Myocyte (in vitro differentiated cells): ENCODE results near the gene NCOA4. TPM values are rescaled to one million over a fixed set of nuclear protein-coding genes. Genes with fewer than 3 reads are reported as not detected.
"Not testable (repeated sequence)": the region's sequence is repeated elsewhere in the genome, so short reads cannot be mapped to it uniquely, and the experiment has no call there.

Experiments used
- DNase-seq: peaks from one replicate; pipeline ENCODE4 v3.0.0-alpha.2; 2012; ENCODE audit warnings: low read depth
- total RNA-seq: library from RNA; depleted of rRNA; stranded (reverse); fragments of >200 nt; gene quantifications from 2 replicates; pipeline ENCODE4 v1.2.3, GENCODE V29; 2014

NCOA4 gene
- total RNA-seq, 1 donor from 2014 or later = 181 TPM

DNA sequence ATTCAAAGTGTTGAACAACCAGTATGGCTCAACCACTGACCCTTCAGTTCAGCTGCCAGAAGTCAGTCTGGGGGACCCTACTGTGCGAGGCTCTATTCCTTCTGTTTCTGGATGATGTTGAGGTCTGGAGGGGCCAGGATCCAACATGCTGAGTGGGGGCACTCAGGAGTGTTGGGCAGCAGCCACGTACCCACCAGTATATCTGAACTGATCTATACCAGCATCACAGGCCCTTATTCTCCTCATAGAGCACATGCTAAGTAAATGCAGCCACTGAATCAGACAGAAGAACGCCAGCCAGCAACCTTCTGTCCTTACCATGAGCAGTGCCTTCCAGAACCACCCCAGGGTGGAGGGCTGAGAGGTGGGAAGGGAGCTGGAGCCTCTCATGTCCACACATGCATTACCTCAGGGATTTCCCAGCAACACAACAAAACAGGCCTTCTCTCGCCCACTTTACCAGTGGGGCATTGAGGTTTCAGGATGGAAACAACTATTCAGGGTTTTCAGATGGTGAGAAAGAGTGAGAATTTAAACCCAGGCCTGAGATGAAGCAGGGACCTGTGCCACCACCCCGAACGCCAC lies 22.5 kb upstream of the NCOA4 start:
- no peak for DNase-seq

DNA sequence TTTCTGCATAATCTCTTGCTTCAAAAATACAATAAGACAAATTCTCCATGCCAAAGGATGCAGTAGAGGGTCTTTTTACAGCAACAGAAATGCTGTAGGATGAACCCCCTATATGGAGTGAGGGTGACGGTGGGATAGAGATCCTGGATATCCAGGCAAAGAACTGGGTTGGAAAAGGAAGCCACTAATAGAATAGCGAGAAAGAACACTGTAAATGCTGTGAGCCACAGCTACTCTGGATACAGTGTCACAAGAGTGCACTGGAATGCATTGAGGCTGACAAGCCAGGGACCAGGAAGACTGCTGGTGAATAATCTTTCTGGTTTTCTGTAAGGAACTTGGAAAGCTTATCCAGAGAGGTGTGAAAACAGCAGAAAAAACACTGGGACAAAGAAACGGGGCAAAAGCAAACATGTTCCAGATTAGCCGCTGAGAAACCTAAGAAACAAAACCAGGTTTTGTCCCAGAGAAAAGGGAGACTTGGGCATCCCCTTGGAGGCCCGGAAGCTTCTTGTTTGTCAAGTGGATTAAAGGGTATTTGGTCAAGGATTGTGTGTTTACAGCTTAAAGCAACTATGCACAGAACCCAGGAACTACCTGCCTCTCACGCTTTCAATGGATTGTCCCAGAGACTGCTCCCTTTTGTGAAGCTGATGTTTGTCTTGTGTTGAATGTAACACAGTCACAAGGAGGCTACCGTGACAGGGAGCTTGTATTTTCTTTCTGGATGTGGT lies 21.8 kb upstream of the NCOA4 start:
- no peak for DNase-seq

DNA sequence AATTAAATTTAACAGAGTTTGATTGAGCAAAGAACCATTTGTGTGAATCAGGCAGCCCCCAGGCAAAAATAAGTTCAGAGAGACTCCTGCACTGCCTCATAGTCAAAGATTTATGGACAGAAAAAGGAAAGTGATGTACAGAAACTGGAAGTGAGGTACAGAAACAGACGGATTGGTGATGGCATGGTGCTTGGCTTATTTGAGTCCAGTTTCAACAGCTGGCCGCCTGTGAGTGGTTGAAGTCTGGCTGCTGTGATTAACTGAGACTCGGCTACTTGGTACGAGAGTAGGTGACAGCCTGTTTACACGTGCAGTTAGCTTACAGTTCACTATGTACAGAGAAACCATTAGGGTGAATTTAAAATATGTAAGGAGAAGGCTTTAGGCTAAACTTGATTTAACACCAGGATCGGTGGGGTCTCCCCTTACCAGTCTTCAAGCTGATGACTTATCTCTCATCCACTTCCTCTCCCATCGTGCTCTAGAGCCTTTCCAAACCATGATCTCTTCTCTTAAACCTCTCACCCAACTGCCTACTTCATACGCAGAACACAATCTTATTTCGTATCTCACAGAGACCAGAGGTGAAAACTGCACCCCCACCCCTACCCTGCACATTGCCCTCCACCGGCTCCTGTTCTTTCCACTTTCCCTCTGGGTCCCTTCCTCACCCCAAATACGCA lies 20.7 kb upstream of the NCOA4 start:
- peak; percentile 58 for DNase-seq

DNA sequence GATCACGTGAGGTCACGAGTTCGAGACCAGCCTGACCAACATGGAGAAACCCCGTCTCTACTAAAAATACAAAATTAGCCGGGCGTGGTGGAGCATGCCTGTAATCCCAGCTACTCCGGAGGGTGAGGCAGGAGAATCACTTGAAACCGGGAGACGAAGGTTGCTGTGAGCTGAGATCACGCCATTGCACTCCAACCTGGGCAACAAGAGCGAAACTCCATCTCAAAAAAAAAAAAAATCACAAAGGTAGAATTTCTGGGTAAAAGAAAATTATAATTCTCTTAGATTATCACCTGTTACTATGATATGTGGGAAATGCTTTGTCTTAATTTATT lies 19.0 kb upstream of the NCOA4 start:
- DNase-seq = not testable (repeated sequence)

DNA sequence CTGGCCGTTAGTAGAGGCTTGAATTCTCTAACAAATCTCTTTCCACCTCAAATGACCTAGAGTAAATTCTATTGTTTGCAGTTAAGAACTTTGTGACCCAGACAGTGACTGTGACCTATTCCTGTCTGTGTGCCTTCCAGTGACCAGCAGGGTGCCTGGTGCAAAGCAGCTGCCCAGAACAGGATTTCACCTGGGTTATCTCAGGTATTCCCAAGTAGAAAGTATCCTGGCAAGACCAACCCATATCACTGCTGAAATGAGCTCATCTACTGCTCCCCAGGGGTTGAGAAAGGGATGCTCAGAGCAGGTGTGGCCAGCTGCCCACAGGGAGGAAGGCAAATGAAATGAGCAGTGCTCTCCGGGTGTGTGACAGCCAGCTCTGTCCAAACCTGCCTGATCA lies 17.7 kb upstream of the NCOA4 start:
- no peak for DNase-seq

DNA sequence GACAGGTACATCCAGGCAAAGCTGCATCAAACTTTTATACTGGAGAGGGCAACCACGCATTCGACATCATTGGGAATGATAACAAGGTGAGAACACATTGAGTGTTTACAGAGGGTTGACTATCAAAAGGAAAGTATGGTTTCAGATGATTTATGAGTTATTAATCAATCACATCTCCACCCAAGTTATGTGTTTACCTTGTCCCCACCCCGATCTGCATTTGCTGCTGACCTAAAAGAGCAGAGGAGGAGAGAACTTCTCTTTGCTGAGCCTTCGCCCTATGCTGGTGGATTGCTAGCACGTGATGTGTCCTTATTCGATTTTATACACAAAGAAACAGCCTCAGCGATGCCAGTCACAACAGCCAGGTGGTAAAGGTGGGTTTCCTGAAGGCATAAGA lies 15.8 kb upstream of the NCOA4 start, which contains the start of gene MSMB:
MSMB (minus strand) TSS at position 9 of the 400 bp plus-strand sequence. CDS start 32 bp downstream, outside the sequence.
- DNase-seq = no peak

DNA sequence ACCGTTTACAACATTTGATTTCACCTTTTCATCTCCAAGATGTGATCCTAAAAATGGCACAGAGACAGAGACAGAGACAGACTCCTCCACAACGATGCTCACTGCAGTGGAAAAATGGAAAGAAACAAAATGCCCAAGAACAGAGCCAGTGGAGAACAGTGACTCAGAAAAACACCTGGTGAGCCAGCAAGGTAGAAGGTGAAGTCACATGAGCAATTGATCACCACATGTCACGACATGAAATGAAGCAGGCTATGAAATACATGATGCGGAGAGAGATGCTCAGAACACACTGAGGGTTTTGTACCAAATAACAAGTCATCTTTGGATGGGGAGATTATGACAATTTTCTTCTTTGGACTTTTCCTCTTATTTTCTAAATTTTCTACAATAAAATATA lies 12.1 kb upstream of the NCOA4 start:
- DNase-seq = no peak

DNA sequence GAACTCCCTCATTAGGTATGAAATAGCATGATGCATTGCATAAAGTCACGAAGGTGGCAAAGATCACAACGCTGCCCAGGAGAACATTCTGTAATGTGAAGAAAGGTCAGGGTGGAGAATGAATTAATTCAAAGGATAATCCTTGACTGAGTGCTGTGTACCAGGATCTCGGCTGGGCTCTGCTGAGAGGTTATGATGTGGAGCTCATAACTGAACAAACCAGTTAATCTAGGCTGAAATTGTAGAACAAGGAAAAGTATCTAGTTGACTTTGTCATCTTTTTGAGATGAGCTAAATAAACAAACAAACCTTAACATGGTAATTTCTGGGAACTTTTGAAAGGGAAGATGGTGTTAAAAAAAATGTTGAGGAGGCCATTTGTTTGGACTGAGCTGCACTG lies 9.6 kb upstream of the NCOA4 start:
- no peak for DNase-seq

DNA sequence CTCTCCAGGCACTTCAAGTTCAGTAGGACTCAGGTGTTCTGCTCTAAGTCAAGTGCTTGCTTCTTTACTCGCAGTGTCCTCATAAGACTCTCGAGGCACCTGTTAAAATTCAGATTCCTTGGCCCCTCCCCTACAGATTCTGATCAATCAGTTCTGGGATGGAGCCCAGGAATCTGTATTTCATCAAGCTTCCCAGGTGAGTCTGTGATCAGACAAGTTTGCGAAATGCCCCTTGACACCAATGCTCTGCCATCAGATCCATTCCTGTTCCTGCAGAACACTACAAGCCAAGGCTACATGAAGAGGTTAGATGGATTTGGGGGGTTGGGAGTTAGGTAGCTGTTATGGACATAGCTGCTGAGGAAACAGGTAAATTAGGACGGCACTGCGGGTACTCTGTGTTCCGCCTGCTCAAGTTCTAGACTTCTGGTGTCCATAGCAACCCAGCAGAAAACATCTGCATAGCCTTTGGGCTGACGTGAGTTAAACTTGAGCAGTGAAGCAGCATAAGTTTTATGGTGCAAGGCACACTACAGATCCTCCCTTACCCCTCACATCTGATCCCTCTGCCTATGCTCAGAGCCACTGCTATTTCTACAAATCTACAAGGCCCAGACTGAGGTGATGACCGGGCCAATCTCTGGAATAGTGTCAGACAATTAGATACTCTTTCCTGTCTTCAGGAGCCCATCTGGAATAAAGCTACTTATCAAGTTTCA lies 6.8 kb upstream of the NCOA4 start:
- no peak for DNase-seq

DNA sequence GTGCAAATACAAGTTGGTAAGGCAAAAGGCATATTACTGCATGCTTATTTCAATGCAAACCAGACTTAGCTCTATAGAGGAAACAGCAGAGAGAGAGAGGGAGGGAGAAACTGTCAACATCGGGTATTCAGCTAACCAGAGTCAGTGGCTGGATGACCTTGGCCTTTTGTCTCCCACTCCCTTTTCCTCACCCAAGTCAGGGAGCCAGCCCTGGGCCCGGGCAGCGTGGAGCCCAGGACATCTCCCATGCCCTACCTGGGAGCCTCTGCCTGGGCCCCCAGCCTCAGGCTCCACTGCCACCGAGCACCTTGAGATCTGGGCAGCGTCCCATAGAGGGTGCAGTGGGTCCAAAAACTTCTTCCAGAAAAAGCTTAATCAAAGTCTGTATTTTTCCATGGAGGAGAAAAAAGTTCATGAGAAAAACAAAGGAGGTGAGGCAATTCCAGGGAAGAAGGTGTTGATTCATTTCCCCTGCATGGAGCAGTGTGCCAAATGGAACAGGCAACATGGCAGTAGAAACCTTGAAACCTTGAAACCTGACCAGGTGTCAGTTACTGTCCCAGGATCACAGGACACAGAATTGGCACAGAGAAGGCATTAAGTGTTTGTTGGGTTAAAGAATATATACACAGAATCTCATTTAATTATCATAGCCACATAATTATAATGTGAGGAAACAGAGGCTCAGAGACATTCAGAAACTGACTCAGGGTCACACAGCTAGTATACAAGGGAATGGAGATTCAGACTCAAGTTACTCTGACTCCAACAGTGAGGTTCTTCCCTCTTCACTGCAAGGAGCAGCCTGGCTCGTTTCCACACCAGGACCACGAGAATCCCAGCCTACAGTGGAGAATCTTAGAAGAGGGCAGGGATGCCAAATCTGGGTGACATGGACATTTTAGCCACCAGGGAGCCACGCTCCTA lies 5.8 kb upstream of the NCOA4 start:
- DNase-seq = no peak

DNA sequence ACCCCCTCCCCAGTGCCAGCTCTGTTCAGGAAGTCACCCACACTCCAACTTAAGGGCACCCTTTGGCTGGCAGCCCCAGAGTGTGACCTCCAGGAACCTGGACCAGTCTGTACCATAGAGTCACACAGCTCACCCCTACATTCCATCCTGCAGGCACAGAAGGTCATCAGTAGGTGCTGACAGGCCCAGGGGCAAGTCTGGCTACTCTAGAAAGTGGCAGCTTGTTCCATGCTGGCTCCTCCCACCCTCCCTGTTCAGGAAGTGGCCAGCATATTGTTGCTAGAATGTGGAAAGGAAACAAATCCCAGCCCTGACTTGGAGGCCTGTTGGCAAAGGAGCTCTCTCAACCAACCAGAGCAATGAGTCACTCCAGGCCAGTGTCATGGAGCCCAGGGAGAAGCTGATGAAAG lies 3.2 kb upstream of the NCOA4 start:
- DNase-seq = peak; percentile 34

DNA sequence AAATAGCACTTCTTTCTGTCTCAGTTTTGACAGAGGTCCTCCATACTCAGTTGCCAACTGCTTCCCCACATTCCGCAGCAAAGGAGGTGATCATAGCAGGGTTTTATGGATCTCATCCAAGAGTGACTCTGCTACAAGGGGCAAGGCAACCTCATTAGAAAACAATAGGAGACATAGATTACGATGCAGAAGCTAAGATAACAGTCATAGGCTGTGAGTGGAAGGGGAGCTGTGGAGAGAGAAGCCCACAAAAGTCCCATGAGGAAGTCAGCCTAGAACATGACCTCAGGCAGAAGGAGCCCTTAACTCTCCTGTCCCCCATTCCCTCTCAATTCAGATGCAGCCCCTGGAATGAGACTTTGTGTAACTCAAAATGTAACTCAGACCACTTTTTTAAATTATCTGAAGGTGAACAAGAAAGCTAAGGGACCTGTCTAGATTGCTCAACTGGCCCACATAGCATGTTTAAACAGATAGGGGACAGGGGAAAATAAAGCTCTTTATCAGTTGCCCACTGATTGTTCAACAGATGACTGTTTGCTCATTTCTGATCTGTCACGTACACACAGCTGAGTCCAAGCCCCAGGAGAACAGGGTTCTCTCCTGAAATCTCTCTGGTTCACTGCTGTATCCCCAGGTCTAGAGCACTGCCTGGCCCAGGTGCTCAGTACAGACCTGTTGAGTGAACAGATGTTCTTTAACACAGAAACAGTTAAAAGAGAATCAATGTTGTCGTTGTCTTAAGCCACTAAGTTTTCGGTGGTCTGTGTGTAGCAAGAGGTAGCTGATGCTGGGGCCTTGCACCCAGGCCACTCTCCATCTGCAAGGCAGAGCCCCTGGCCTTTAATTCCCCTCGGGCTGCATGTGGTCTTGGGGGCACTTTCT lies 1.5 kb upstream of the NCOA4 start:
- DNase-seq = no peak

DNA sequence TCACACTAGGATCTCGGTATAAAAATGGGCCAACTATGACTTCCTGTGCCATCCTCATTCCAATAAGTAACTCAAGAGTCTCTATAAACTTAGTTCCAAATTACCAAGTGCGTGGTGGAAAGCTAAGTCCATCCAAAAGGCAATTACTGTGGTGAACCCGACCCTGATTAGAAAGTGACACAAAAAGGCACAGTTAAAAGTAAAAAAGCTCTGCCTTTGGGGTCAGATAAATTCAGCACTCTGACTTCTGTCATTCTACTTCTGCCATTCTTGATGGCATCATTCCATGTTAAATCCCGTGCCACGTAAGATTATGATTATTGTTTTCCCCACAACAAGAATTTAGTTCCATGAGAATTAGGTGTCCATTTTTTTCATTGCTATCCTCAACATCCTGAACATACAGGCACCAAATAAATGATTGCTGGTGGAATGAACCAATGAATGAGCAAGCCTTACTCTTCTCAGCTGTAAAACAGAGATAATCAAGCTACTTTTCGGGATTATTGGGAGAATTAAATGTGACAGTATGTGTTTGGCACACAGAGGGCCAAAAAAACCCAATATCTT lies 877 bp downstream of the NCOA4 start:
- no peak for DNase-seq

DNA sequence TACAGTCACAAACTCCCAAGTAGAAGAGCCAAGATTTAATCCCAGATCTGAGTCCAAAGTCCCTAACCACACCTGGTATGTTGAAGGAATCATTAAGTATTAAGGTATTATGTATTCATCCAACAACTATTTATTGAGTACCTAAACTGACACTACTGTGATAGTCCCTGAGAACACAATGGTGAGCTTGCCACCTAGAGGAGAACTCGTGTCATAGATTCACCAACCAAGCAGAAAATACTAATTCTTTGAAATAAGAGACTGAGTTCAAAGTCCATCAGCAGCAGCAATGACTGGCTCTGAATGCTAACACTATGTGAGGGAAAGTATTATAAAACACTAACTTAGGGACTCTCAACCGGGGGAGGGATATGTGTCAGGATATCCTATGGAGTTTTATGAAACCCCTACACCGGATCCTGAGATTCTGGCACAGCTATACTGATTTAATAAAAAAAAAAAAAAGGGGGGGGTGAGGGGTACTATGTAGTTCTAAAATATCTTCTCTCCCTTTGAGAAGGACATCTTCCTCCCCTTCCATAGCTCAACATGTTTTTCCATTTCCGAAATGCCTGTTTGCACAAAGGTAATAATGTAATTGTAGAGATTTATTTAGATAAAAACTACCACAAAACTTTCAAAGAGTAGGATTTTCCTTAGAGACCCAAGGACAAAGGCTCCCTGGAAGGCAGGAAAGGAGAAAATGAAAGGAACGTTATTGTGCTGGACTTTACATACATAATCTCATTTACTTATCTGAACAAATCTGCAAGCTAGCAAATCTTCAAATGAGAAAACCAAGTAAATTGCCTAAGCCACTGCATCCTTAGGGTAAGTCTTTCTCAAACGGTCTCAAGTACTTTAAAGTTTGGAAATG lies 1.6 kb downstream of the NCOA4 start:
- peak; percentile 62 for DNase-seq

DNA sequence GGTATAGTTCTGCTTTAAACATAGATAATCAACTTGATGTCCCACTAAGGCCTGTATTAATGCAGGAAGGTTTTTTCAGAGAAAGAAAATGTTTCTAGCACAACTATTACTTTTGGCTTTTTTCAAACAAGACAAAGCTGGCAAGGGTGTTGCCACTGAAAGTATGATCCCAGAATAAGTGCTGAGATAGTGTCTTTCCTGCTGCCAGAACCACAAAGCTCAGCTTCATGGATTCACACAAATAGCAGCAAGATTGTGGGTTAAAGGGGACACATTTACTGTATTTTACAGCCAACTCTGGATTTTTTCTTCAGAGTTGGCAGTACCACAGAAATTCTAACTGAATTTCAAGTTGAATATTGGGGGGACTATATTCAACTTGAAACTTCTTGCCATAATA lies 4.3 kb downstream of the NCOA4 start:
- DNase-seq = peak; percentile 52

DNA sequence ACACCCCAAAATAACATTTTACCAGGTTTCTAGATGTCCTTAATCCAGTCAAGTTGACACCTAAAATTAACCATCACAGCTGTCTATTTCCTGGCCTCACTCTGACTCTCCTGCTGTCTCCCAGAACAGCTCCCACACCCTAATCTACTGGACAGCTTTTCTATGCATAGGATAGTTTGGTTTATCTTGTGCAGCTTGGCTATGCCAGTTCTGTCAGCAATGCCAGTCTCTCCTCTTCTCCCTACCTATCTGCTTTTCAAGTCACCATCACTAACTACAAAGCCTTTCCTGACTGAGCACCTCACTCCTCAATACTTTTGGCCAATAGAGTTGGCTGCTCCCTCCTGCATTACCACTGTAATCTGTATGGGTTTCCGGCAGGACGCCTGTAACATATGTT lies 5.0 kb downstream of the NCOA4 start:
- peak; percentile 48 for DNase-seq

DNA sequence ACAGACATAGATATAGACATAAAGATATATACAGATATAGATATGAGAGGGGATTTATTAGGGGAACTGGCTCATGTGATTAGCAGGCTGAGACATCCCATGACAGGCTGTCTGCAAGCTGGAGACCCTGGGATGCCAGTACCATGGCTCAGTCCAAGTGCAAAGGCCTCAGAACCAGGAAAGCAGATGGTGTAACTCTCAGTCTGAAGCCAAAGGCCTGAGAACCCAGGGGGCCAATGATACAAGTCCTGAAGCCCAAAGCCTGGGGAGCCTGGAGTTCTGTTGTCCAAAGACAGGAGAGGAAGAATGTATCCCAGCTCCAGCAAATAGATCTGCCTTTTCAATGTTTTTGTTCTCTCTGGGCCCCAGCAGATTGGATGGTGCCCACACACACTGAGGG lies 5.5 kb downstream of the NCOA4 start:
- DNase-seq = no peak

DNA sequence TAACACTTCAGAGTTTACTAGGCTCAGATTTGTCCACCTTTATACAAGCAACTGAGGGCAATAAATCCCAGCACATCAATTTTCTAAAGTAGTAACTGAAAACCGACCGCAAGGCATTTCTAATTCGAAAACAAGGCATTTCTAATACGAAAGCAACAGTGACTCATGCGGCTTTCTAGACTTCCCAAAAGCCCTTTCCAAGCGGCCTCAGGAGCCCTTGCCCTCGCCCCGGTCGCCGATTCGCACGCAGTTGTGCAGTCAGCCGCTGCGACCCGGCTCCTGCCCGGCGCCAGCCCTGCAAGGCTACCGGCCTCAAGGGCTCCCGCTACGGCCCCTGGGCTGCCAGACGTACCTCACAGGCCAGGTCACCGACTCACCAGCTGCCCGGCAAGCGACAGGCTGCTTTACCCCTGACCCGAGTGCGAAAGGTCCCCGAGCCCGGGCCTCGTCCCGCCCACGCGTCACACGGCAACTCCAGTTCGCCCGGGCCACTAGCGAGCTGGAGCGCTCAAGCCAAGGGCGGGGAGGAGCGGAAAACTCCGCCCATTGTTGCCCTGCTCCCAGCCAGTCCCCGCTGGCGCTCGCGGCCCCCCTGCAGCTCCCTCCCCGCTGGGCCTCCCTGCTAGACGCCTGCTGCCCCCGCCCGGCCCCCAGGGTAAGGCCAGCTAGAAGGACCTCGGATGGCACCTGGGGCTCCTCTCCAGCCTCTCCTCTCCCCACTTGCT lies 7.3 kb downstream of the NCOA4 start:
- DNase-seq = peak; percentile 93
